Prostate gland (tissue), 2 donors: Measurements from ENCODE around the gene SLC6A20. TPM values are rescaled to one million over a fixed set of nuclear protein-coding genes. Genes with fewer than 3 reads are reported as not detected.

Source experiments
- DNase-seq: peaks from one replicate; pipeline ENCODE4 v3.0.0-alpha.2; 2019; ENCODE audit warnings: low spot score
- H3K27ac ChIP-seq, 2 donors: fragments of 200-600 bp; sonication (generic); 2 replicates each; pipeline ENCODE4 v1.5.1; 2017 to 2019
- H3K27me3 ChIP-seq: fragments of 200-600 bp; sonication (generic); replicated peaks from 2 replicates; pipeline ENCODE4 v1.5.1; 2019; ENCODE audit not compliant: insufficient read depth
- H3K36me3 ChIP-seq, 2 donors: fragments of 200-600 bp; sonication (generic); 1 replicate in 1 of 2; 2 replicates in 1 of 2; pipeline versions ENCODE4 v1.5.1 to v1.8.1; 2017 to 2019
- H3K4me1 ChIP-seq: fragments of 200-600 bp; sonication (generic); replicated peaks from 2 replicates; pipeline ENCODE4 v1.5.1; 2019
- H3K4me3 ChIP-seq, 2 donors: fragments of 200-600 bp; sonication (generic); 2 replicates each; pipeline ENCODE4 v1.5.1; 2017 to 2019
- H3K9me3 ChIP-seq: fragments of 200-600 bp; sonication (generic); 2 replicates; pipeline ENCODE4 v1.5.1; 2017
- POLR2A ChIP-seq: fragments of 450-650 bp; IDR thresholded peaks from one replicate; pipeline ENCODE4 v1.6.1; 2016; ENCODE audit warnings: antibody characterized with exemption, mild to moderate bottlenecking
- POLR2AphosphoS5 ChIP-seq: sonication (generic); formaldehyde crosslinking; IDR thresholded peaks from one replicate; pipeline ENCODE4 v1.6.1; 2017; ENCODE audit warnings: antibody characterized with exemption
- WGBS: methylation state at CpG from one replicate; pipeline ENCODE4 v1.1.5; 2018; 5-methylcytosine and 5-hydroxymethylcytosine counted together
- intact Hi-C: fragments of 100-400 bp; cut with DNase I; formaldehyde crosslinking; loops from one replicate; pipeline ENCODE4 v1.14.2; 2022
- total RNA-seq, 2 donors: library from RNA; depleted of rRNA; stranded (reverse); fragments of >200 nt; gene quantifications; one replicate each; pipeline ENCODE4 v1.1.0, GENCODE V29; 2016
- TF ChIP-seq, protein P1 (sequence below), 4 experiments: fragments of 200-600 bp in 2 of 4; fragments of 450-650 bp in 2 of 4; sonication (generic) in 2 of 4; IDR thresholded peaks; 1 replicate in 3 of 4; 2 replicates in 1 of 4; pipeline ENCODE4 v1.5.1; 2016 to 2019; ENCODE audit warnings: antibody characterized with exemption in 4 of 4, mild to moderate bottlenecking in 2 of 4, moderate library complexity in 2 of 4

SLC6A20 gene
- total RNA-seq, 2 donors from 2014 or later, result 1.6 TPM; not detected in 1

DNA sequence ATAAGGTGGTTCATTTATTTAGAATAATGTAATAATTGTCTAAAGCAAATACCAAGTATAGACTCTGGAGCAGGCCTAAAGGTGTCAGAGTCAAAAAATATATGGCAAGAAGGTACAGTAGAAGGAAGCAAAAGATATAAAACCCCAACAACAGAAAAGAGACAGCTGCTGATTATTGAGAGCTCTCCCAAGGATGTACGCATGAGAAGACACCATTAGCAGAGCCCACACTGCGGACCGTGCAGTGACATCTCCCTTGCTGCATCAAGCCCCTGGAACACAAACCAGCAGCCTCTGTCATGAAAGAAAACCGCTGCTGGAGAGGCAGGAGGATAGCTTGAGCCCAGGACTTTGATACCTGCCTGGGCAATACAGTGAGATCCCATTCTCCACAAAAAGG lies 18.0 kb upstream of the SLC6A20 start:
- H3K27ac ChIP-seq, result no peak overlapping the region
- H3K27me3 ChIP-seq, result no peaks in the 10 kb centered on the region
- H3K4me1 ChIP-seq, result no peaks in the 10 kb centered on the region
- no peaks in the 10 kb centered on the region for H3K36me3 ChIP-seq
- H3K9me3 ChIP-seq, result no peaks in the 10 kb centered on the region
- no peak for DNase-seq
- 96% methylated on average over 4 of the region's 4 CpGs for WGBS
- intact Hi-C loops, result no loop called here
- TF ChIP-seq POLR2AphosphoS5, result no peak
- TF ChIP-seq POLR2A, result no peak
- TF ChIP-seq, protein P1, sequence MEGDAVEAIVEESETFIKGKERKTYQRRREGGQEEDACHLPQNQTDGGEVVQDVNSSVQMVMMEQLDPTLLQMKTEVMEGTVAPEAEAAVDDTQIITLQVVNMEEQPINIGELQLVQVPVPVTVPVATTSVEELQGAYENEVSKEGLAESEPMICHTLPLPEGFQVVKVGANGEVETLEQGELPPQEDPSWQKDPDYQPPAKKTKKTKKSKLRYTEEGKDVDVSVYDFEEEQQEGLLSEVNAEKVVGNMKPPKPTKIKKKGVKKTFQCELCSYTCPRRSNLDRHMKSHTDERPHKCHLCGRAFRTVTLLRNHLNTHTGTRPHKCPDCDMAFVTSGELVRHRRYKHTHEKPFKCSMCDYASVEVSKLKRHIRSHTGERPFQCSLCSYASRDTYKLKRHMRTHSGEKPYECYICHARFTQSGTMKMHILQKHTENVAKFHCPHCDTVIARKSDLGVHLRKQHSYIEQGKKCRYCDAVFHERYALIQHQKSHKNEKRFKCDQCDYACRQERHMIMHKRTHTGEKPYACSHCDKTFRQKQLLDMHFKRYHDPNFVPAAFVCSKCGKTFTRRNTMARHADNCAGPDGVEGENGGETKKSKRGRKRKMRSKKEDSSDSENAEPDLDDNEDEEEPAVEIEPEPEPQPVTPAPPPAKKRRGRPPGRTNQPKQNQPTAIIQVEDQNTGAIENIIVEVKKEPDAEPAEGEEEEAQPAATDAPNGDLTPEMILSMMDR (IDR thresholded peaks at IDR 0.05), result no peak
- H3K4me3 ChIP-seq, result no peak overlapping the region

DNA sequence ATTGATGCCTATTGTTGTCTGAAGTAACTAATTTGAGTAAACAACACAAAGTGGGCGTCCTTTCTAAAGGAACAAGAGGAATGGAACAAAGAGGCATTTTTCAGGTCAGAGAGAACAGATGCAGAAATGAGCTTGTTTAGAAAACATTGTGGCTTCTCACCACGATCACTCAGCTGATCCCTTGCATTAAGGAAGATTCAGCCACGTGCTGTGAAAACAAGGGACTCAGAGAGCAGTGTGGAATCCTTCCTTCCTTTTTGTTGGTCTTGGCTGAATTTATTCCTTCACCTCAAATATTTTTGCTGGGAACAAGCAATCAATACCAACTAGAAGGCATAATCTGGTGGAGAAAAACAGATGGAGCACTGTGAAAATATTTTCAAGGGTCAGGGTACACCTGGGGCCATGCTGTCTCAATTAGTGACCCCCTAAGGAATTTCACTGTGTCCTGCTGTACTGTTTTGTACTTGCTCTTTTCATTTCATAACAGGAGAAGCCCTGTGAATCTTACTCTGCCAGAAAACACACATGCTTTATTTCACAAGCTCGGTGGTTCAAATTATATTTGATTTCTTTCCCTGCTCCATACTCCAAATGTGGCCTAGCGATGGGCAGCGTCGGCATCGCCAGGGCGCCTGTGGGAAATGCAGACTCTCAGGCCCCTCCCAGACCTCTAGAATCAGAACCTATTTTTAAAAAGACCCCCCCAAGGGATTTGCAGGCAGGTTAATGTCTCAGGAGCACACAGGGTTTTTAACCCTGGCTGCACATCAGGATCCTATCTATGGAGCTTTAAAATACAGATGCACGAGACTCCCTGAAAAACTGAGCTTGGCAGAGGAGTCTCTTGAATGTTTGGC lies 11.6 kb upstream of the SLC6A20 start:
- H3K4me1 ChIP-seq, result no peaks in the 10 kb centered on the region
- 61% methylated on average over 10 of the region's 10 CpGs for whole genome bisulfite sequencing
- no peak overlapping the region for H3K4me3 ChIP-seq
- no peaks in the 10 kb centered on the region for H3K9me3 ChIP-seq
- no peak for DNase-seq
- H3K27ac ChIP-seq, result no peak overlapping the region
- intact Hi-C loops, result no loop called here
- TF ChIP-seq POLR2AphosphoS5, result no peak
- TF ChIP-seq POLR2A, result no peak
- TF ChIP-seq, protein P1 (IDR thresholded peaks at IDR 0.05), result no peak
- no peaks in the 10 kb centered on the region for H3K27me3 ChIP-seq
- no peaks in the 10 kb centered on the region for H3K36me3 ChIP-seq

DNA sequence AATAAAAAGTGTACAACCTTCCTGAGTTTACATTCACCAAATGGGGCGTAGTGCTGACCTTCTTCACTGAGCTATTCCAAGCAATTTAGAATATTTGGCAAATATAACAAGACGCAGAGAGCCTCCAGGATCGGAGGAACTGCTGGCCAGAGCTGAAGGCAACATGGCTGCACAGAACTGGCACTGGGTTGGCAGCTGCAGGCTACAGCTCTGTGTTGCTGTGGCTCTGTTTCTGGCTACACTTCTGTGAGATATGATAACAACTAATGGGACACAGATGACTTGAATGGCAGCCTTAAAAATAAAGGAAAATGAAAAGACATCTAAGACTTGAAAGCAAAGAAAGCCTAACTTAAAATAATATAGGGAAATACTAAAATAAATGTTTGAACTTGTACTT lies 10.8 kb upstream of the SLC6A20 start:
- no peak overlapping the region for H3K27ac ChIP-seq
- H3K9me3 ChIP-seq, result no peaks in the 10 kb centered on the region
- TF ChIP-seq, protein P1 (IDR thresholded peaks at IDR 0.05), result no peak
- TF ChIP-seq POLR2A (no peak), POLR2AphosphoS5 (no peak)
- intact Hi-C loops, result no loop called here
- H3K36me3 ChIP-seq, result no peaks in the 10 kb centered on the region
- WGBS, result 95% methylated on average over 3 of the region's 3 CpGs
- H3K4me1 ChIP-seq, result no peaks in the 10 kb centered on the region
- DNase-seq, result no peak
- no peak overlapping the region for H3K4me3 ChIP-seq
- no peaks in the 10 kb centered on the region for H3K27me3 ChIP-seq

DNA sequence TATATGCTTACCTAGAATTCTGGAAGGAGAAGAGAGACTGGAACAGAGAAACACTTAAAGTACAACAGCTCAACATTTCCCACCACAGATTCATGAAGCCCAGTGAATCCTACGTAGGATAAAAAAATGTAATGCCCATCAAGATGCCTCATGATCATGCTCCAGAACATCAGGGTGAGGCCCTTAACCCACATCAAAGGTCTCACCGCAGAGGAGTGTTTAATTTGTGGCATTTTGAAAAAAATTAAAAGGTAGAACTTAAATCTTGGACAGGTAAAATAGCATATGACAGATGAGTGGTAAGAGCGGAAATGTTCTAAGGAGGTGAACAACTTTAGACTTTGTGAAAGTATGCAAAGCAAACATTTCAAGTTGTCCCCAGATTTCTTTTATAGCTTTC lies 9.7 kb upstream of the SLC6A20 start:
- H3K9me3 ChIP-seq, result no peaks in the 10 kb centered on the region
- intact Hi-C loops, result no loop called here
- DNase-seq, result no peak
- WGBS, result 62% methylated on average over 3 of the region's 3 CpGs
- H3K4me3 ChIP-seq, result no peak overlapping the region
- no peak overlapping the region for H3K27ac ChIP-seq
- no peaks in the 10 kb centered on the region for H3K27me3 ChIP-seq
- no peaks in the 10 kb centered on the region for H3K36me3 ChIP-seq
- TF ChIP-seq POLR2A, result no peak
- TF ChIP-seq, protein P1 (IDR thresholded peaks at IDR 0.05), result no peak
- no peak for TF ChIP-seq POLR2AphosphoS5
- no peaks in the 10 kb centered on the region for H3K4me1 ChIP-seq
